ENCODE measurements around the gene TMCO4. TPM values are rescaled to one million over a fixed set of nuclear protein-coding genes. Genes with fewer than 3 reads are reported as not detected.

Gene TMCO4
- total and polyA plus RNA-seq, 11 donors = 6.3 to 14.3 (median 7.6) TPM

DNA sequence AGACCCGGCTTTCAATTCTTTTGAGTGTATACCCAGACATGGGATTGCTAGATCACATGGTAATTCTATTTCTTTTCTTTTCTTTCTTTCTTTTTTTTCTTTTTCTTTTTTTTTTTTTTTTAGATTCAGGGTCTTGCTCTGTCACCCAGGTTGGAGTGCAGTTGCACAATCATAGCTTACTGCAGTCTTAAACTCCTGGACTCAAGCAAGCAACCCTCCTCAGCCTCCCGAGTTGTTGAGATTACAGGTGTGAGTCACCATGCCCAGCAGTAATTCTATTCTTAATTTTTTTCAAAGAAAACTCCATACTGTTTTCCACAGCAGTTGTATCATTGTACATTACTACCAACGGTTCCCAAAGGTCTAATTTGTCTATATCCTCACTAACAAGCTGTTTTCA lies 28.8 kb upstream of the TMCO4 start:
- 75 to 84% (median 79%) methylated on average over 3 of the region's 3 CpGs for WGBS, 4 donors
- intact Hi-C loops (cut with DNase I) = no loop called here
- Histone ChIP-seq H3K27ac (no peak overlapping the region), H3K4me1 (no peaks in the 10 kb centered on the region), H3K4me3 (no peak overlapping the region), H3K27me3 (peaks cover 0 to 35% (median 0%) of the 10 kb centered on the region in 9 donors), H3K36me3 (no peaks in the 10 kb centered on the region), H3K9me3 (peaks cover 0 to 10% (median 0%) of the 10 kb centered on the region in 12 donors)
- DNase-seq (no peak), ATAC-seq (no peak)
- TF ChIP-seq POLR2A (IDR thresholded peaks at IDR 0.05) (no peak), CTCF (IDR thresholded peaks at IDR 0.05) (no peak)

- ATAC-seq = no peak
- no peaks in the 10 kb centered on the region for H3K4me1 ChIP-seq
- intact Hi-C loops (cut with DNase I) = no loop called here
- H3K27me3 ChIP-seq = peaks cover 0 to 19% (median 0%) of the 10 kb centered on the region in 9 donors
- H3K27ac ChIP-seq = no peak overlapping the region
- no peaks in the 10 kb centered on the region for H3K36me3 ChIP-seq
- H3K9me3 ChIP-seq = no peaks in the 10 kb centered on the region
- TF ChIP-seq CTCF (IDR thresholded peaks at IDR 0.05) (no peak), POLR2A (IDR thresholded peaks at IDR 0.05) (no peak)
- 18 to 26% (median 24%) methylated on average over 6 of the region's 6 CpGs for WGBS, 4 donors
- no peak for DNase-seq
- H3K4me3 ChIP-seq = no peak overlapping the region
Observed at GRCh38 chr1:19825298-19825697, 25.6 kb upstream of the TMCO4 start.

- no peak overlapping the region for H3K4me3 ChIP-seq
- no peaks in the 10 kb centered on the region for H3K4me1 ChIP-seq
- H3K27me3 ChIP-seq = peaks cover 0 to 15% (median 0%) of the 10 kb centered on the region in 9 donors
- H3K9me3 ChIP-seq = no peaks in the 10 kb centered on the region
- no peak overlapping the region for H3K27ac ChIP-seq
- DNase-seq = no peak
- no peak for ATAC-seq
- H3K36me3 ChIP-seq = no peaks in the 10 kb centered on the region
- TF ChIP-seq CTCF (IDR thresholded peaks at IDR 0.05) (no peak), POLR2A (IDR thresholded peaks at IDR 0.05) (no peak)
- intact Hi-C loops (cut with DNase I) = no loop called here
- WGBS, 4 donors = 64 to 81% (median 73%) methylated on average over 4 of the region's 4 CpGs
Observed at GRCh38 chr1:19824541-19824940, 24.8 kb upstream of the TMCO4 start.

DNA sequence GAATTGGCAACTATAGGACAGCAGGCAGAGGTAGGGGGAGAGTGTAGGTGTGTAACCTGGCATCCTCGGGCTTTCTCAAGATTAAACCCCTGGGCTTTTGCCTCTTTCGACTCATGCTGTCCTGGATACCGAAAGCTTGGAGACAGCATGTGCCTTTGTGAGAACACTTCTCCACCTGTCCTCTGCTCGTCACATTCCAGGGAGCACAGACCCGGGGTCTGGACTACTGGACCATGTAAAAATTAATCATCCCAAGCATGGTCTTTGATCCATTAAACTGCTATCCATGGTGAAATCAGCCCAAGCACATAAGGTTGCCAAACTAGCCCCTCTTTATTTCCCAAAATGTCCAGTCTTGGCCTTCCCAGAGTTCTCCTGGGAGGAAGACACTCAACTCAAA lies 24.3 kb upstream of the TMCO4 start:
- WGBS, 4 donors = 79 to 87% (median 86%) methylated on average over 5 of the region's 5 CpGs
- Histone ChIP-seq H3K27ac (no peak overlapping the region), H3K4me1 (no peaks in the 10 kb centered on the region), H3K4me3 (no peak overlapping the region), H3K9me3 (no peaks in the 10 kb centered on the region), H3K27me3 (peaks cover 0 to 14% (median 0%) of the 10 kb centered on the region in 9 donors), H3K36me3 (no peaks in the 10 kb centered on the region)
- ATAC-seq = no peak
- TF ChIP-seq POLR2A (IDR thresholded peaks at IDR 0.05) (no peak), CTCF (IDR thresholded peaks at IDR 0.05) (no peak)
- DNase-seq = no peak
- intact Hi-C loops (cut with DNase I) = no loop called here
